HG03571 (cell line): ENCODE data around the gene CCNB2.
"Not testable (repeated sequence)": the region's sequence is repeated elsewhere in the genome, so short reads cannot be mapped to it uniquely, and the experiment has no call there.

Source experiments
- ATAC-seq: cut with Tn5 transposase; IDR thresholded peaks from one replicate; pipeline ENCODE4 v1.9.1; 2021; ENCODE audit not compliant: unreplicated experiment

Gene CCNB2

GRCh38 chr15:59104912-59105732, at the start of gene CCNB2:
Gene CCNB2, plus strand, starts transcription at chr15:59105146. Its CDS starts 123 bp downstream, at chr15:59105269.
- peak; percentile 94 for ATAC-seq

- ATAC-seq = no peak
Observed at GRCh38 chr15:59059076-59059597, 45.8 kb upstream of the CCNB2 start.

DNA sequence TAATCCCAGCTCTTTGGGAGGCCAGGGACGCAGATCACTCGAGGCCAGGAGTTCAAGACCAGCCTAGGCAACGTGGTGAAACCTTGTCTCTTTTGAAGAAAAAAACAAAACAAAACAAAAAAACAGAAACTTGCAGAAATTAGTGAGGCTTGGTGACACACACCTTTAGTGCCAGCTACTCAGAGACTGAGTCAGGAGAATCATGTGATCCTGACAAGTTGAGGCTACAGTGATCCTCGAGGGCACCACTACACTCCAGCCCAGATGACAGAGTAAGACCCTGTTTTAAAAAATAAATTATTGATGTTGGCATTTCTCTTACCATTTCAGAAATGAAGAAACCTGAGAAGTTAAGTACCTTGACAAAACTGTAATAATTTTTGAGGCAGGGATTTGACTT, 44.6 kb upstream of the CCNB2 start:
- ATAC-seq = no peak

DNA sequence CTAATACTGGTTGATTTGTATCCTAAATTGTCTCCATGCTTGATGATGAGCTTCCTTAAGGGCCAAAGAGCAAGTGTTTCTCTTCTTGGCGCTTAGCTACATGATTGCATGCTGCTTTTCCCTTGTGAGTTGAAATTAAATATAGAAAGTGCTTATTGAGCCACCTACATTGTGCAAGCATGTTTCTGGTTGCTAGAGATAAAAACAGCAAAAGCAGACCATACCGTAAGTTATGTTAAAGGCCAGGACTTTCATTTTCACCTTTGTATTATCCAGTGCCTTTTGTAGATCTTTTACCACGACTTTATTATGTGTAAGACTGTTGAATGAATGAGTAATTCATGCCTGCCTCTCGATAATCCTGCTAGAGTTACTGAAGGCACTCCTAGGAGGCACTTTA, 41.9 kb upstream of the CCNB2 start:
- ATAC-seq = no peak

GRCh38 chr15:59069430-59069829, 35.5 kb upstream of the CCNB2 start:
- ATAC-seq = no peak

GRCh38 chr15:59074607-59075006, 30.3 kb upstream of the CCNB2 start:
- no peak for ATAC-seq

- no peak for ATAC-seq
Observed at GRCh38 chr15:59087731-59088130, 17.2 kb upstream of the CCNB2 start.

DNA sequence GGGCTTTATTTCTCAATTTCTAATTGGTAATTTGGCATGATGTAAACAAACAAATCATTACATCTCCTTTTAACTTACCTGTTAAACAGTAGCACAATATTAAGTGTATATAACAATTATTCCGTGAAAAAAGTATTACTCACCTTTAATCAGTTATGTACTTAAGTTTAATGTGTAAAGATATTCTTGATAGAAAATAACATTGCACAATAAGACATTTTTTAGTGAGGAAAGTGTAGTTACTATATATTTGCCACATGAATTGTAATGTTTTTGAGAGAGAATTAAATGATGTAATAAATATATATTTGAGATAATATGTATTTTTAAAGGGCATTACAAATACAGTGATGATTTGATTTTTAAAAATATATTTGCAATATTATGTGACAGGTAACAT, 10.9 kb upstream of the CCNB2 start:
- ATAC-seq = no peak

DNA sequence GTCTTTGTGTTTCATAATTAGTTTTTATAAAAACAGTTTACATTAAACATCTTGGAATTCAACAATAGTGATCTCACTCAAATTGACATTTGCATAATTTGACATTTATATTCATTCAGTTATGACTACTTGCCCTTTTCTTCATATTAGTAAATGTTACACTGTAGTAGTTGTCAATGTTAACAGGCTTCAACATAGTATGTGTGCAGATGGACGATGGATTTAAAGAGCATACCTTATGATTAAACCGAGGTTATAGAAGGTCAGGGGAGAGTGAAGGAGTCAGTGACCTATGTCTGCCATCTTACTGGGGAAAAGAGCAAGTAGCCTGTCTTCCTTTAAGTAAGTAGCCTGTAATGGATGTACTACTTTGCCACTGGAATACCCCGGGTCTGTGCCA, 8.5 kb upstream of the CCNB2 start:
- ATAC-seq = no peak

DNA sequence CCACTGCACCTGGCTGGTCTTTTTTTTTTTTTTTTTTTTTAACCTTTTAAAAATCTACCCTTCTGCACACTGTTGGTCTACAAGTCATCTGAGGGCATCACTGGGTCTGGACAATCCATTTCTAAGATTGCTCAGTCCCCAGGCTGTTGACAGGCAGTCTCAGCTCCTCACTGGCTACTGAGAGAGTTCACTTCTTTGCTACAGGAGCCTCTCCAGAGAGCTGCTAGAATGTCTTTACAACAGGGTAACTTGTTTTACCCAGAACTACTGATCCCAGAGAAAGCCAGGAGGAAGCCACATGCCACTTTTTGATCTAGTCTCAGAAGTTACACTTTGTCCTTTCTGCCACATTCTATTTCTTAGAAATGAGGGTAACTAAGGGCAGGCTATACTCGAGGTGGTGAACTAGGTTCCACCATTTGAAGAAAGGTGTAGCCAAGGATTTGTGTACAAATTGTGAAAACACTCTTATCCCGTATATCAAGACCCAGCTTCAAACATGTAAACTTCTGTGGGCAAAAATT, 5.7 kb upstream of the CCNB2 start:
- no peak for ATAC-seq

DNA sequence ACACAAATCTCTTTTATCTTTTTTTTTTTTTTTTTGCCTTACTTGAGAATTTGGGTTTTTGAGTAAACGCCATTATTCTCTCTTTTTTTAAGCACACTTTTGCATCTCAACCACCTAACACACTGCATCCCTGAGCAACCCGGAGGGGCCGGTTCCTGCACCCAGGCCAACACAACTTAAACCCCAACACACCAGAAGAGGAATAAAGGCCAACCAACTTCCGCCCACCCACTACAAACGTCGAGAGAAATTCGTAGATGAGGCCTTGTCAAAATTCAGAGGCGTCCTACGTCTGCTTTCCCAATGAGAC, 389 bp upstream of the CCNB2 start:
- ATAC-seq = no peak

- ATAC-seq = no peak
Observed at GRCh38 chr15:59105854-59106253, 908 bp downstream of the CCNB2 start.

GRCh38 chr15:59111251-59111650, 6.3 kb downstream of the CCNB2 start:
- no peak for ATAC-seq

DNA sequence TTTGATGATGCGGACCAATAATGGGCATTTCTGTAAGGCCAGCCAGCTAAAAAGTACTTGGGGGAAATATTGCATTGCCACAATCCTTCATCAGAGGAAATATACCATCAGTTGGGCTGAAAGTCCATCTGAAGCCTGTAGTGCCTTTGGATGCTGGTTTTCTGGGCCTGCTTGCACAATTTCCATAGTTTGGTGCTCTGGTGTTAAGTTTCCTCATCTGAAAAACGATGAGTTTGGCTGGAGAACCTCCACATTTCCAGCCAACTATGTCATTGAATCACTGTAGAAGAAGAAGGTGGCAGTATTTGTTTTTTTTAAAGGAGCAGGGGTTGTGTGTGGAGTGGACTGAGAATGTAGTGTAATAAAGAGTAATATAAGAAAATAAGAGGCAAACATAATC, 10.1 kb downstream of the CCNB2 start:
- ATAC-seq = no peak

- no peak for ATAC-seq
Observed at GRCh38 chr15:59116141-59116540, 11.2 kb downstream of the CCNB2 start.

- ATAC-seq = no peak
Observed at GRCh38 chr15:59116771-59117170, 11.8 kb downstream of the CCNB2 start.

DNA sequence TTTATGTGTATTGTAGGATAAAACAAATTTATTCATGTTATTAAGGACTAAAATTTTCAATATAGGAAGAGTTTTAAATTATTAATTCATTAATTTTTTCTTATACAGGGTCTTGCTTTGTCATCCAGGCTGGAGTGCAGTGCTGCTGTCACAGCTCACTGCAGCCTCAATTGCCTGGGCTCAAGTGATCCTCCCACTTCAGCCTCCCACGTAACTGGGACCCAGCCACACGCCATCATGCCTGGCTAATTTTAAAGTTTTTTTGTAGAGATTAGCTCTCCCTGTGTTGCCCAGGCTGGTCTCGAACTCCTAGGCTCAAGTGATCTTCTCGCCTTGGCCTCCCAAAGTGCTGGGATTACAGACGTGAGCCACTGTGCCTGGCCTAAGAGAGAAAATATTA, 14.7 kb downstream of the CCNB2 start:
- ATAC-seq = no peak

DNA sequence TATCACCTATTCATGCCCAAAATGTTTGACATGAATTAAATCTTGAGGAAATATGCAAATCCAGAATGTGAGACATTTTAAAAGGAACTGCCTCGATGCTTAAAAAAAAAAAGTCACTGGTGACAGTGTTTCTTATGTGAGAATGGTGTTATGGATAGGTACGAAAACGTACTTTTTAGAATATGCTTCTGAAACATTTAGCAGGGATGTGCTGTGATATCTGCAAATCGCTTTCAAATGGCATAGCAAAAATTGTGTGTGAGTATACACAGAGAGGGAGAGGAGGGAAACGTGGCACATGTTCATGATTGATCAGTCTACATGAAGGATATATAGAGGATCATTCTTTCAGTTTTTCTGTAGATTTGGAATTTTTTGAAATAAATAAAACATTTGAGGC, 16.0 kb downstream of the CCNB2 start:
- no peak for ATAC-seq

DNA sequence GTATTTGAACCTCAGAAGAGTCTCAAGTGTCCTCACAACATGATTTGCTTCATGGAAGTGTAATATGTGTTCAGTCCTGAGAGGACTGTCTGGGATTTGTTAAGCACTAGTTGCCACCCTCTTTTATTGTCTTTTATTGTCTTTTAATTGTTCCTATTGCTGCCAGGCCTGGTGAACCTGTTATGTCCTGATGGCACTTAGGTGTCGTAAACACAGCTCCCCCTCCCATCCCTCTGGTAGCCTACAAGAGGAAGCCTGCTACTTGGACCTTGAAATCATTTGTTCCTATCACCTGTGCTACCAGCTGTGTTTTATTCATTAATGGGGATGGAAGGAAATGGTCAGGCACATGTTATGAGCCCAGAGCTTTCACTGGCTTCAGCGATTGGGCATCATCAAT, 19.3 kb downstream of the CCNB2 start:
- ATAC-seq = no peak

- not testable (repeated sequence) for ATAC-seq
Observed at GRCh38 chr15:59125683-59126082, 20.7 kb downstream of the CCNB2 start.

- ATAC-seq = not testable (repeated sequence)
Observed at GRCh38 chr15:59127255-59127654, 22.3 kb downstream of the CCNB2 start.

DNA sequence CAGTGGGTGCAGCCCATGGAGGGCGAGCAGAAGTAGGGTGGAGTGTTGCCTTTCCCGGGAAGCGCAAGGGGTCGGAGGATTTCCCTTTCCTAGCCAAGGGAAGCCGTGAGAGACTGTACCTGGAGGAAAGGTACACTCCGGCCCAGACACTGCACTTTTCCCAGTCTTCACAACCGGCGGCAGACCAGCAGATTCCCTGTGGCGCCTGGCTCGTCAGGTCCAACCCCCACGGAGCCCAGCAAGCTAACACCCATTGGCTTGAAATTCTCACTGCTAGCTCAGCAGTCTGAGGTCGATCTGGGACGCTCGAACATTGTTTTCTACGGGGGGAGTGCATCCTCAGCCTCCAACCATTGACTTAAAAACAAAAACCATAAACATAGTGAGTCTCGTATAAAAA, 26.5 kb downstream of the CCNB2 start:
- ATAC-seq = no peak
